Vagina (tissue), 2 donors: ENCODE results near the gene CTBP2. TPM values are rescaled to one million over a fixed set of nuclear protein-coding genes. Genes with fewer than 3 reads are reported as not detected.
A peak's percentile ranks its signal among the peaks of the same experiment; 100 is the strongest.

Source experiments
- DNase-seq, 2 donors: peaks; one replicate each; pipeline ENCODE4 v3.0.0-alpha.2; 2017; ENCODE audit errors: extremely low spot score in 2 of 2
- H3K27ac ChIP-seq: fragments of 200-600 bp; sonication (generic); one replicate; pipeline ENCODE4 v1.5.1; 2019
- H3K27me3 ChIP-seq: fragments of 200-600 bp; sonication (generic); one replicate; pipeline ENCODE4 v1.5.1; 2019
- H3K36me3 ChIP-seq, 2 donors: fragments of 200-600 bp; sonication (generic); one replicate each; pipeline ENCODE4 v1.5.1; 2017 to 2019
- H3K4me1 ChIP-seq: fragments of 200-600 bp; sonication (generic); one replicate; pipeline ENCODE4 v1.5.1; 2019
- H3K4me3 ChIP-seq, 2 donors: fragments of 200-600 bp; sonication (generic); 1 replicate in 1 of 2; 2 replicates in 1 of 2; pipeline ENCODE4 v1.5.1; 2016 to 2019
- H3K9me3 ChIP-seq: fragments of 200-600 bp; sonication (generic); one replicate; pipeline ENCODE4 v1.5.1; 2019
- POLR2A ChIP-seq, 2 donors: fragments of 450-650 bp; IDR thresholded peaks; one replicate each; pipeline ENCODE4 v1.6.1; 2017; ENCODE audit warnings: antibody characterized with exemption in 2 of 2, mild to moderate bottlenecking in 2 of 2, moderate library complexity in 2 of 2
- POLR2AphosphoS5 ChIP-seq, 2 donors: sonication (generic); formaldehyde crosslinking; IDR thresholded peaks; one replicate each; pipeline ENCODE4 v1.9.0; 2017; ENCODE audit warnings: antibody characterized with exemption in 2 of 2, mild to moderate bottlenecking in 2 of 2, low read depth in 1 of 2; ENCODE audit not compliant: insufficient read depth in 1 of 2
- intact Hi-C: fragments of 100-400 bp; cut with DNase I; formaldehyde crosslinking; loops from one replicate; pipeline ENCODE4 v1.15.1; 2023
- total RNA-seq: library from RNA; depleted of rRNA; stranded (reverse); fragments of >200 nt; gene quantifications from one replicate; pipeline ENCODE4 v1.2.3, GENCODE V29; 2016
- TF ChIP-seq, protein P1 (sequence below), 3 experiments: fragments of 450-650 bp in 2 of 3; fragments of 200-600 bp in 1 of 3; sonication (generic) in 1 of 3; IDR thresholded peaks; one replicate each; pipeline ENCODE4 v1.5.1; 2017 to 2019; ENCODE audit warnings: antibody characterized with exemption in 3 of 3, mild to moderate bottlenecking in 2 of 3, moderate library complexity in 2 of 3

Gene CTBP2
- total RNA-seq, 1 donor from 2014 or later = 74.4 TPM

DNA sequence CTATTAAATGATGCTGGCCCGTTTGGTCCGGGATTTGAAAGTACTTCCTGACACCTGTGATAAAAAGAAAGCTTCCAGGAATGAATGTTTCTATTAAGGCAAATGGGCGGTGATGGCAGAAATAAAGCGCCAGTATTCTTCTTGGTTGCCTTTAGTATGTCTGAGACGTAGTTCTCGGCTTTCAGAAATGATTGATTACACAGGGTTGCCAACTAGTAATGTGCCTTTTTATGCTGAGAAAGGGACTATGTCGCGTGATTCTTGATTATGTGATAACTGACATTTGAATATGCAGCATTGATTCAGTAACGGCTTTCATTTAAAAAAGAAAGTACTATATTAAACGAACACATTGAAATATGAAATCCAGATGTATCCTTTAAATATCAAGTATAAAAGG lies 204.5 kb downstream of the CTBP2 start:
- DNase-seq = no peak
- intact Hi-C loops = no loop called here
- Histone ChIP-seq H3K36me3 (no peaks in the 10 kb centered on the region), H3K4me1 (peaks cover 52% of the 10 kb centered on the region), H3K27me3 (no peaks in the 10 kb centered on the region), H3K4me3 (no peak overlapping the region), H3K9me3 (no peaks in the 10 kb centered on the region), H3K27ac (peak overlapping the region; percentile 18)
- TF ChIP-seq, protein P1, sequence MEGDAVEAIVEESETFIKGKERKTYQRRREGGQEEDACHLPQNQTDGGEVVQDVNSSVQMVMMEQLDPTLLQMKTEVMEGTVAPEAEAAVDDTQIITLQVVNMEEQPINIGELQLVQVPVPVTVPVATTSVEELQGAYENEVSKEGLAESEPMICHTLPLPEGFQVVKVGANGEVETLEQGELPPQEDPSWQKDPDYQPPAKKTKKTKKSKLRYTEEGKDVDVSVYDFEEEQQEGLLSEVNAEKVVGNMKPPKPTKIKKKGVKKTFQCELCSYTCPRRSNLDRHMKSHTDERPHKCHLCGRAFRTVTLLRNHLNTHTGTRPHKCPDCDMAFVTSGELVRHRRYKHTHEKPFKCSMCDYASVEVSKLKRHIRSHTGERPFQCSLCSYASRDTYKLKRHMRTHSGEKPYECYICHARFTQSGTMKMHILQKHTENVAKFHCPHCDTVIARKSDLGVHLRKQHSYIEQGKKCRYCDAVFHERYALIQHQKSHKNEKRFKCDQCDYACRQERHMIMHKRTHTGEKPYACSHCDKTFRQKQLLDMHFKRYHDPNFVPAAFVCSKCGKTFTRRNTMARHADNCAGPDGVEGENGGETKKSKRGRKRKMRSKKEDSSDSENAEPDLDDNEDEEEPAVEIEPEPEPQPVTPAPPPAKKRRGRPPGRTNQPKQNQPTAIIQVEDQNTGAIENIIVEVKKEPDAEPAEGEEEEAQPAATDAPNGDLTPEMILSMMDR (IDR thresholded peaks at IDR 0.05) = no peak
- no peak for TF ChIP-seq POLR2AphosphoS5 (IDR thresholded peaks at IDR 0.05; ENCODE audit: insufficient read depth in 1 of 2, low read depth in 1 of 2)
- TF ChIP-seq POLR2A (IDR thresholded peaks at IDR 0.05) = no peak

DNA sequence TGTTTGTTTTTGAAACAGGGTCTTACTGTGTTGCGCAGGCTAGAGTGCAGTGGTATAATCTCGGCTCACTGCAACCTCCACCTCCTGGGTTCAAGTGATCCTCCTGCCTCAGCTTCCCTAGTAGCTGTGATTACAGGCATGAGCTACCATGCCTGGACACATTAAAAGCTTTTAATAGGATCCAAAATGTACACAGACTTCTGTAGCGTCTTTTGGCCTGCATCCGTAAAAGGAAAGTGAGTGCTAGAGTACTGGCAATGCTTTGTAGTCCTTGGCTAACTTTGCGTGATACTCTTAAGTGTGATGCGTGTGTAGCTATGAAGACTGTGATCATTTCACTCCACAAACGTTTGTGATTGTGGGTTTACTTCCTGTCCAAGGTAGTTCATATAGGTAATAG lies 205.1 kb downstream of the CTBP2 start:
- peaks cover 58% of the 10 kb centered on the region for H3K4me1 ChIP-seq
- H3K36me3 ChIP-seq = no peaks in the 10 kb centered on the region
- no peak overlapping the region for H3K27ac ChIP-seq
- no peaks in the 10 kb centered on the region for H3K9me3 ChIP-seq
- intact Hi-C loops = no loop called here
- H3K27me3 ChIP-seq = no peaks in the 10 kb centered on the region
- no peak overlapping the region for H3K4me3 ChIP-seq
- no peak for DNase-seq
- TF ChIP-seq, protein P1 (IDR thresholded peaks at IDR 0.05) = no peak
- TF ChIP-seq POLR2AphosphoS5 (IDR thresholded peaks at IDR 0.05; ENCODE audit: insufficient read depth in 1 of 2, low read depth in 1 of 2) (no peak), POLR2A (IDR thresholded peaks at IDR 0.05) (no peak)

DNA sequence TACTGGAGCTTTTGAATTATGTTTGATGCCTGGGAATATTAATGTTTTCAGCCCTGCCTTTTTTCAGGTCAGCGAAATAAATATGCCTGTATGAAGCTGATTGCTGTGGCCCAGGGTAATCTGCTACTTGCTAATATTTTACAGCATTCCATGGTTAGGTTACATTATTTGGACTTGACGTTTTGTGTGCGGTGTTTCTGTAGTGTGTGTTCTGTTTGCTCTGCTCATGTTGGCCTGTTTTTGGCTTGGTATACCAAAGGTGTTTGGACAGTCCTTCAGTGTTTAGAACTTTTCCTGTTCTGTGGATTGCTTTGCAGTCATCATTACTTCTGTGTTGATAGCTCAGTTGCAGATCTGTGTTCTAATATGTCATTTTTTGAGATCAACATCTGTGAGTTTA lies 206.9 kb downstream of the CTBP2 start:
- no peak overlapping the region for H3K27ac ChIP-seq
- intact Hi-C loops = no loop called here
- H3K27me3 ChIP-seq = no peaks in the 10 kb centered on the region
- H3K4me1 ChIP-seq = peaks cover 56% of the 10 kb centered on the region
- no peak overlapping the region for H3K4me3 ChIP-seq
- H3K36me3 ChIP-seq = no peaks in the 10 kb centered on the region
- no peak for DNase-seq
- TF ChIP-seq POLR2A (IDR thresholded peaks at IDR 0.05) (no peak), POLR2AphosphoS5 (IDR thresholded peaks at IDR 0.05; ENCODE audit: insufficient read depth in 1 of 2, low read depth in 1 of 2) (no peak)
- TF ChIP-seq, protein P1 (IDR thresholded peaks at IDR 0.05) = no peak
- no peaks in the 10 kb centered on the region for H3K9me3 ChIP-seq

DNA sequence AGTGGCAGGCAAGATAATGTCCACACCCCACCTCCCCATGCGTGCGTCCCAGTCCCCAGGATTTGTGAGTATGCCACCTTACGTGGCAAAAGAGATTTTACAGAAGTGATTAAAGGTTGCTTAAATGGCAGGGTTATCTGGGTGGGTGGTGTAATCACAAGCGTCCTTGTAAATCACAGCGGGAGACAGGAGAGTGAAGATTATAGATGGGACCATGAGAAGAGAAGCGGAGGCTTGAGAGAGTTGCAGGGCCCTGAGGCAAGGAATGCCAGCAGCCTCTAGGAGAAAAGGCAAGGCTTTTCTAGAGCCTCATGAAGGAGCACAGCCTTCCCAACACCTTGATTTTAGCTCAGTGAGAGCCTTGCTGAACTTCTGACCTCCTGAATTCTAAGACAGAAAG lies 208.2 kb downstream of the CTBP2 start:
- H3K4me1 ChIP-seq = peaks cover 48% of the 10 kb centered on the region
- no peaks in the 10 kb centered on the region for H3K36me3 ChIP-seq
- no peak for DNase-seq

DNA sequence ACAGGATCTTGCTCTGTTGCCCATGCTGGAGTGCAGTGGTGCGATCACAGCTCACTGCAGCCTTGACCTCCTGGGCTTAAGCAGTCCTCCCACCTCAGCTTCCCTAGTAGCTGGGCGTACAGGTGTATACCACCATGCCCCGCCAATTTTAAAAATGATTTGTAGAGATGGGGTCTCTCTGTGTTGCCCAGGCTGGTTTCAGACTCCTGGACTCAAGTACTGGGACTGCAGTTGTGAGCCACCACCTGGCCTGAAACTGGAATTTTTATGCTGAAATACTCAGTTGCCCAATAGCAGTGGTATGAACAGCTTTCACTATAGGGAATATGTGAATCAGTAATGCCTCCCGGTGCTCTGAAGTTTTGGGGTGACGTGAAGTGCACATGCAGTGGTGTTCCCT lies 210.8 kb downstream of the CTBP2 start:
- no peak for DNase-seq
- Histone ChIP-seq H3K9me3 (no peaks in the 10 kb centered on the region), H3K36me3 (no peaks in the 10 kb centered on the region), H3K27me3 (no peaks in the 10 kb centered on the region), H3K27ac (no peak overlapping the region), H3K4me1 (peaks cover 50% of the 10 kb centered on the region), H3K4me3 (no peak overlapping the region)
- TF ChIP-seq POLR2AphosphoS5 (IDR thresholded peaks at IDR 0.05; ENCODE audit: insufficient read depth in 1 of 2, low read depth in 1 of 2) (no peak), POLR2A (IDR thresholded peaks at IDR 0.05) (no peak)
- TF ChIP-seq, protein P1 (IDR thresholded peaks at IDR 0.05) = no peak
- intact Hi-C loops = no loop called here

More for the DNA sequence above, 208.2 kb downstream of the CTBP2 start:
- Histone ChIP-seq H3K9me3 (no peaks in the 10 kb centered on the region), H3K27ac (no peak overlapping the region), H3K4me3 (no peak overlapping the region), H3K27me3 (no peaks in the 10 kb centered on the region)
- TF ChIP-seq POLR2A (IDR thresholded peaks at IDR 0.05) (no peak), POLR2AphosphoS5 (IDR thresholded peaks at IDR 0.05; ENCODE audit: insufficient read depth in 1 of 2, low read depth in 1 of 2) (no peak)
- TF ChIP-seq, protein P1 (IDR thresholded peaks at IDR 0.05) = no peak
- intact Hi-C loops = no loop called here
